SKM-1 (cell line): ENCODE data around the gene ZC3H10.

Experiments used
- DNase-seq: peaks from one replicate; lab custom pipeline; 2025; ENCODE audit not compliant: unreplicated experiment; lab: John Stamatoyannopoulos, UW

ZC3H10 gene

DNA sequence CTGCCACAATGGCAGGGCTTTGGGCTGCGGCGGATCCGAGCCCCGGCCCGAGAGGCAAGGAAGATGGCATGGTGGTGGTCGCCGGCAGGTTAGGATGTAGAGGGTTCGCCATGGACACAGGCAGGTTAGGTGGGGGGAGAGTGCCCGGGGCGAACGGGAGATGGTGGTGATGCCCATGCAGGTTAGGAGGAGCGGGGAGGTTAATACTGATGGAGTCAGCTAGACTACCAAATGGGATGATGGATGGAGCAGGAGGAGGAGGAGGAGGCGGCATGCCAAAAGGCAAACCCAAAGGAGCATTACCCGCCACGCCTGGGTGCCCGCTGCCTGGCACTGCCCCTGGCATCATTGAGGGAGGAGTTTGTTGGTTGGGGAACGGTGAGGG is 46.3 kb downstream of the ZC3H10 start:
- no peak for DNase-seq

DNA sequence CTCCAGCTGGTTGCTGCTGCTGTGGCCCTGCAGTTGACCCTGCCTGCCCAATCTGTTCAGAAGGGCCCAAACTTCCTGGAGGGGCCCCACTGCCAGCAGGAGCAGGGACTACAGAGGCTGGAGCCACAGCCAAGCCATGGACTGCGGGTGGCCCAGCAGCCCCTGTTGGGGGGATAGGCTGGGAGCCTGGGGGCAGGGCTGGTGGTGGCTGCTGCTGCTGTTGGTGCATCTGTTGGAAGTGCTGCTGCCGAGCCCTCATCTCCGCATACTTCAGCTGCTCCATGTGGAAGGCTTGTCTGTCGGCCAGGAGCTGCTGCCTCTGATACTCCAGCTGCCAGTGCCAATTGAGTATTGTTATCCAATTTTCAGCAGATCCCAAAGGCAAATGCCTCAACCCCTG is 47.3 kb downstream of the ZC3H10 start:
- DNase-seq: no peak

DNA sequence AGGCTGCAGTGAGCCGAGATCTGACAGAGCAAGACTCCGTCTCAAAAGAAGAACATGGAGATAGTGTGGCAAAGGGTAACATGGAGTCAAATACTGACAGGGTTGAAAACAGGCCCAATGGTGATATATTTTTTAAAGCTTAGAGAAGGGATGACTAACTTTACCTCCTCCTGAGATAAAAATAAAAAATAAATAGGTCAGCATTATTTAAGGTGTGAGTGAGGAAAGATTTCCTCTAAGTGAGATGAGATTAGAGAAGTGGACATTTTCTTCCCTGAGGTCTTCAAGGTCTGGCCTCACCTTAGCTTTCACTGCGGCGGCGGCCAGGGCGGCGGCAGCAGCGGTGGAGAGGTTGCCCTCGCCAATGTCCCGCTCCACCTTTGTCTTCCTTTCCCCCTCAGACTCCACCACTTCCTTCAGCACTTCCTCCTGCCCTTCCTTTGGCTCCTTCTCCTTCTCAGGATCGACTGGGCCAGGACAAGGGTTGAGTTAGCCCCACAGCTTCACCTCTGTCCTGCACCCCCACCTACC is 51.2 kb downstream of the ZC3H10 start:
- no peak for DNase-seq

GRCh38 chr12:56172839-56173238 is 54.8 kb downstream of the ZC3H10 start:
- no peak for DNase-seq
